Measurements from ENCODE around the gene COL24A1.

- TF ChIP-seq CTCF (IDR thresholded peaks at IDR 0.05; ENCODE audit: low read length) (no peak), EZH2 (IDR thresholded peaks at IDR 0.05; ENCODE audit: borderline replicate concordance, low read length) (no peak)
These were observed 447.7 kb downstream of the COL24A1 start for GRCh38 chr1:85708829-85709227.

Data from OCI-LY1 (cell line).